NCI-H446 treated with DMSO at 0.1 percent for 48 hours (cell line): ENCODE measurements around the gene EOMES.
A peak's percentile ranks its signal among the peaks of the same experiment; 100 is the strongest.

Experiments
- DNase-seq: peaks from one replicate; lab custom pipeline; 2025; lab: John Stamatoyannopoulos, UW

The EOMES gene

DNA sequence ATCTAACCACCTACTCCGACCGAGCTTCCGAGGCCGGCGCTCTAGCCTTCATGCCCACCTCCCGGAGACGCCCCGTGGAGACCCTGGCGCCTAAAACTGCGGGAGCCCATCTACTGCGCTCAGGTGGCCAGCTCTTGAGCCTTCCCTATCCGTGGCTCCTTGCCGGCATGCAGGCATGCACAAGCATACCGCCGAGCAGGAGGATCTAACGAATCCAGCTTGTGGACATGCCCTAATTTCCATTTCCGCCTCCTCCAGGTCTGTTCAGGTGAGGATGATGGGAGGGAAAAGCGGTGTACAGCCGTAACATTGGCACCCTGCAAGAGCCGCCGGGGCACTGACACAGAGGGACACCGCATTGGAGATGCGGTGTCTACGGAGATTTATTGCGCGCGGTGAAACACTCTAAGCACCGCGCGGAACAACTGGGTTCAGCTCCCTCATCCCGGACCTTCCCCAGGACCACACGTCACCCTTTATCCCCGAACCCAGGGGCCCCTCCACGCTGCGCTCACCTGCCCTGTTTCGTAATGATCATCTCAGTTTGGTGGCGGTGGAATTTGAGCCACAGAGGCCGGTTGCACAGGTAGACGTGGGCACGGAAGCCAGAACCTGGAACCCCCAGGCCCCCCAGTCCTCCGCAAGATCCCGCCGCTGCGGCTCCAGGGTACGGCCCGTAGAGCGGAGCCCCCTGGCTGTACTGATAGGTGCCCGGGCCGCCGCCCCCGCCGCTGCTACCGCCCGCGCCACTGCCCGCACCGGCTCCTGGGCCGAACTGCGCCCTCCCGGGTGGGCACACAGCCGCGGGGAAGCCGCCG, 1.0 kb downstream of the EOMES start:
- no peak for DNase-seq

DNA sequence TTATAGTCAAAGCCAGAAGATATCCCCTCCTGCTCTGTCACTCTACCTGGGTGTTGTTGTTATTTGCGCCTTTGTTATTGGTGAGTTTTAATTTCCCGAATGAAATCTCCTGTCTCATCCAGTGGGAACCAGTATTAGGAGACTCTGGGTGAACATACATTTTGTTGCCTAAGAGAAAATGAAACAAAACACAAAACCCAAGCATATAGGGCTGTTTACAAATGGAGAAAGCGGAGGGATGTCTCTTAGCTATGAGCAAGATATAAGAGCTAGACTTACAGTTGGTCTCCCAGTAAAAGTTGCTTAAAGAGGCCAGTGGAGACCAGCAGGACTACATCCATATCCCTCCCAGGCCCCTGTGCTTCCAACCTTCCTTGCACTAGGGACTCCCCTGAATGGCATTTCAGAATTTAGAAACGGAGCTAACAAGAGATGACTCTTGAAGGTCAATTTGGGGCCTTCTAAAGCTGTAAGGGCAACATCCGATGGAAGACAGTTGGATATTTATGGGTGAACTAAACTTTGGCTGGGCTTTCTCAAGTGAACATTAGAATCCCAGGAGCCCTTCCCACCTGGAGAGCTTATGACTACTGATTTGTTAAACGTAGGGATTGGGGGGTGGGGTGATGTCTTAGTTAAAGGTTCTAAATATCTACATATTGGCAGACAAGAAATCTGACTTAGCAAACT, 2.7 kb downstream of the EOMES start:
- DNase-seq, result no peak

DNA sequence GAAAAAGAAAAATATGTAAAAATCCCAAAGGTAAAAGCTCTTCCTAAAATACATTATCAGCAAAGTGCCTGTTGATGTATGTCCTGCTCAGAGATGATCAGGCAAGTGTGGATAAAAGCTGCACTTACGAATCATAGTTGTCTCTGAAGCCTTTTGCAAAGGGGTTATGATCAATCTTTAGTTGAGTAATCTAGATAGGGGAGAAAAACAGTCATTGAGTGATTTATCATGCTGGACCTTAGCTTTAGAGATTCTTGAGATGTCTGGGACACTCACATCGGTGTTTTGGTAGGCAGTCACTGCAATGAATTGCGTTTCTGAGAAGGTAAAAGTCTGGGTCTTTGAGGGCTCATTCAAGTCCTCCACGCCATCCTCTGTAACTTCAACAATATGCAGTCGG, 3.7 kb downstream of the EOMES start:
- DNase-seq, result no peak

DNA sequence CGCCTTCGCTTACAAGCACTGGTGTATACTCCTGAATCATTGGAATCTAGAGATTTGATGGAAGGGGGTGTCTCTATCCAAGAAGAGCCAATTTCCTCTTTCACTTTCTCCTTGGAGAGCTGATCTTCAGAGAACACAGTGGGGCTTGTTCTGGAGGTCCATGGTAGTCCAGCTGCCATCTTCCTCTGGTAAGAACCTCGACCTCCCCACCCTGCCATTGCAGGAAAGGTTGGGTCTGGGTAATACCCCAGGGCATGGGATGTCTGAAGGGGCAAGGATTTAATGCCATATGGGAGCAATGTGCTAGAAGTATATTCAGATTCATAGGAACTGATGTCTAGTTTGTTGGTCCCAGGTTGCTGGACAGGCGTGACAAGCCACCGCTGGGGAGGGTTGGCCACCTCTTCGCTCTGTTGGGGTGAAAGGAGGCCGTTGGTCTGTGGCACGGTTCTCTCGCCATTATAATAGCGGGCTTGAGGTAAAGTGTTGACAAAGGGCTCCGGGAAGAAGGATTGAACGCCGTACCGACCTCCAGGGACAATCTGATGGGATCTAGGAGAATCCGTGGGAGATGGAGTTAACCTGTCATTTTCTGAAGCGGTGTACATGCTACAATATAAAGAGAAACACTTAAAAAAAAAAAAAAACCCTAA, 4.8 kb downstream of the EOMES start:
- no peak for DNase-seq

DNA sequence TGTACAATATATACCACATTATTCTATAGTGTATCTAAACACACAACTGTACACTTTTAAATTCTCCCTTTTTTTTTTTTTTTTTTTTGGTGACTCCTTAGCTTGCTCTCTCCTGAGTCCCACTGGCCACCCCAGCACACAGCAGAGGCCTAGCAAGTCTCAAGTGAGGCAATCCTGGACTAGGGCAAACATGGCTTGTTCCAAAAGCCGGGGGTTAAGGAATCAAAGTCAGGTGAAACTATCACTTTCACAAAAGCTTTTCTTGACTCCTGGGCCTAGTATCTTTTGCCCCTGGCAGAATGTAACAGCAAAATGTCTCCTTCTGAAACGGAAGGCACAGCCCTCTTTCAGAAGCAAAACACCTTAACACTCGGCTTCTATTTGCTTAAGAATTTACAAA, 5.8 kb downstream of the EOMES start:
- DNase-seq, result no peak

DNA sequence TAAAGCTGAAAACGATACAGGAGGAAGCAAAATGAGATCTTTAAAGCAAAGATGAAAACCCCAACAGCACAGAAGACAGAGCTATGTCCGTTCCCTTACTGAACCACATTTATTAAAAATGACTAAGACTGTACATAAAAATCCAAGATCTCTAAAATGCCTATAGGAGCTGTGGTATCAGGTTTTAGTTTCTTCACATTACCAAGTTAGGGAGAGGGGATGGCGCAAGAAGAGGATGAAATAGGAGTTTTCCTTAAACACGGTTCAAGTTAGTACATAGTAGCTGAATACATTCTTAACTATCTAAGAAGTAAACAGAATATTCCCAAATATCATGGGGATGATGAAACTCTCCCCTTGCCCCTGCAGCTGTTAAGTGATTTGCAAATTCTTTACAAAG, 6.3 kb downstream of the EOMES start:
- DNase-seq, result no peak

DNA sequence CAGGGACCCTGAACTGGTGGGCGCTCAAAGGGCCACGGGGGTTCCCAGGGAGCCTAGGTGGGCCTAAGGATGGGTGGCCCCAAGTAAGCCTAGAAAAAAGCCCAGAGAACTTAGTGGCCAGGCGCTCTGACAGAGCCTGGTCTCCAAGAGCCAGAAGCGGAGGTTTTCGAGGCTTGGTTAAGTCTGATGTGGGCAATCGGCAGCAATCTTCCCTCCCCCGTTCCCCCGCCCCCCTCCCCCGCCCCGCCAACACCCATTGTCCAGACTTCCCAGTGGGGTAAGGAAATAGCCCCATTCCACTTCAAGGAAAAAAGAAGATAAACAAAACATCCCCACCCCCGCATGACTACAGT, 6.7 kb downstream of the EOMES start:
- no peak for DNase-seq

DNA sequence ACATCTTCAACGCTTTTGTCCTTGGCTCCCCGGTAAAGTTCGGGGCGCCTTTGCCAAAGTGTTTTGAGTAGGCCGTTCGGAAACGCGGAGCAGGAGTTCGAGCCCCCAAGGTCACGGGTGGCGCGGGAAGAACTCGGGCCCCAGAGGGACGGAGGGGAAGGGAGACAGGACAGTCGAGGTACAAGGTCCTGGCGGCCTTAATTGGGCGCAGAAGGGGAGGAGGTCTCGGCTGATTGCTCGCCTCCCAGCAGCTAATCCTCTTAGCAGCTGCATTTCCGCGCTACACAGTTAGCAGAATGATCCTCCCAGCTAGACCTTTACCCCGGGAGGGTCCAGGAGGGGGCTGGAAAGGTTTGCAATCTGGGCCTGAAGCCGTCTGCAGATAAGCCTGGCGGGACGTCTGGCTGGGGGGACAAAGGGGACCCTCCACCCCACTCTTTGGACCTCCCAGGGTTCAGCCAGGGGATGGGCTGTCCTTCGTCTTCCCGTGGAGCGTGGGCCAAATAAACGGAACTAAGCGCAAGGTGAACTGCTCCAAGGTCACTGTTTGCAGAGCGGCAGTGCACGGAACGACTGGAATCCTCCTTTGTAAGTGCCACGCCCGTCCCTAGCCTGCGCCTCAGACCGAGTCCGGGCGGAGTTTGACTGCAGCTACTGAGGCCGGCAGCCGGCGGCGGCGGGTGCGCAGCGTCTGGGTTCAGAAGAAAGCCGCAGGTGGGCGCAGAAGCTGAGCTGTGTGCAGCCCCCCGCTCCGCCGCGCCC, 7.2 kb downstream of the EOMES start:
- no peak for DNase-seq

DNA sequence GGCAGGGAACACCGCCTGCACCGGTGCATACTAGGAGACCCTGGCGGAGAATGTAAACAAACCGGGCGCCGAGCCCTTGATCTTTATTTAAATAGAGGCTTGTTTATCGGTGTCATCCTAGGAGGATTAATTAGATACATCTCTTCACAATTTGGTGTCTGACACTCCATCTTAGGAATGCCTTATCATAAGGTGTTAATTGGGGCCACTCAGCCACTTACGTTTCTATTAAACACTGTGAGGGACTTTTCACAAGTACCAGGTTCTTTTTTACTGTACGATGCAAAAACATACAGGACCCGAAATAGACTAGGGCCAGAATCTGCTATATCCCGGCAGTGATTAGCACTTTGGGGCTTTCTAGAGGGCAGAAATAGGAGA, 8.0 kb downstream of the EOMES start:
- DNase-seq, result no peak

DNA sequence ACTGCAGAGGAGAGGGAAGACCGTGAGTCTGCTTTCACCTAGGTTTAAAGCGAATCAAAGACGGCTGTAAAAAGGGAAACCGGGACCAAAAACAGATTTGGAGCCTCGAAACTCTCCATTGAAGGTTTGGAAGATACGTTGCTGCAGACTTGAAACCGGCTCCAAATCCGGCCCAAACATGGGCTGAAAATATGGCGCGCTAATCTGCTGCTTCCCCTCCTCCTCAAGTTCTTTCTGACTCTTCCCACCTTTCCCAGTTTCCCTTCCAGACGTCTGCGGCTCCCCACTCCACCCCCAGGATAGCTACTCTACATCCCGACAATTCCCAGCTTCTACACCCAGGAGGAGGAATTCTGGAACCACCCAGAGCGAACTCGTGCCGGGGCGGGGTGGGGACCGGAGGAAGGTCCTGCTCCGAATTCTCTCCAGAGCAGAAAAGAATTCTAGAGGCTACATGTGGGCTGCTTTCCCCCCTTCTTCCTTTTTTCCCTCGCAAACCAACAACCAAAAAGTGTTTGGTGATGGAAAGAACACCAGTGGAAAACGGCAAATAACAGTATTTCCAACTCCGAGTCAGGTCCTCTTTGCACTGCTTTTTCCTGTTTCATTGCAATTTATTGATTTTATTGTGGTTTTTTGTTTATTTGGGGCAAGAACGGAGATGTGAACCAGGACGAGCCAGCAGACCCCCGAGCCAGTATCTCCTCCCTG, 8.5 kb downstream of the EOMES start:
- DNase-seq, result no peak

DNA sequence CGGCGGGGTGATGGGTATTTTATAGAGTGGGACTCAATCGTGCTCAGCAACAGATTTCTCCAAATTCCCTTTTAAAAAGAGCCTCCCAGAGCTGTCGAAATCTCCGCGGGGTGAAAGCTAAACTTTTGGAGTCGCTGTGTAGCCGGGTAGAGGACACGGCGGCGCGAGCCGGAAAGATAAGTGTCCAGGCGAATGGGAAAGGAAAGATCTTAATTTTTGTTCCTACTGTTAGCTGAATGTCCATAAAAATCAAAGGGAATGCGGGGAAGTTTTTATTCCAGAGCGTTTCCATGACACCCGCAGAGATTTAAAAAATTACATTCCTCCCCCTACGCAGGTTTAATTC, 9.1 kb downstream of the EOMES start:
- DNase-seq, result no peak

DNA sequence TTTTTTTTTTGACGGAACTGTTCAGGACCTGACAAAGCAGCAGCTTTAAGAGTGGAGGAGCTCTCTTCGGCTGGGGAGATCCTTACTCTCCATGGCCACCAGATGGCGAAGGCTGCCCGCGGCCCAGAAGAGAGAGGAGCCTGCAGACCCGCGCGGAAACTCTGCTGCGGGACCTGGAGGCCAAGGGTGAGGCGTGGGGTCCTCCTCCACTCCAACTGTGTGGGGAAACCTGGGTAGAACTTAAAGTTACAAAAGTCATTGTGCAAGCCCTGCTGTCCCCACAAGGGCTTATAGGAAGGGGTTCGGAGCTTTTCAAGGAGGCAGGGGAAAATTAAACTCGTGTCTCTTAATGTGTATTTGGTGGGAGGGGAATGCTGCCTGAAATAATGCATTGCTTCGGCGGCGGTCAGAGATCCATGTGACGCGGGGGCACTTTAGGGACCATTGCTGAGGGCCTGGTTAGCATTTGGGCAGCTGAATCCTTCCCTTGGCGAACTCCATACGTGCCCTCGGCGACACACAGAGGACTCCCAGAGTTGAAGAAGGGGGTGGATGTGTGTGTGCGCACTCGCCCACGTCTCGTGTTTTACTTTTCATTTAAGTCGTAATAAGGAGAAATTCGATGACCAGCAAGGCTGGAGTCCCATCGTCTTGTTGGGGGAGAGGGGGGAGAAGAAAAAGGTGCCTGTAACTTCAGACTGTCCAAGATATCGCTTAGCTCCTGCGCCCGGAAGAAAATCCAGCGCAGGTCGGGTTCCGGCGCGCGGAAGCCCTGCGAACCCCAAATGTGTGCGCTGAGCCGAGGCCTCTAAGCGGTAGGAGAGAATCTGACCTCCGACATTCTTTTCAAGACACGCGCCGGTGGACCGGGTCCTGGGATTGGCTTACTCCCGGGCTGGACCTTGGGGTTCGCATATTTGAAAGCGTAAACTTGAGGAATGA, 9.7 kb downstream of the EOMES start:
- peak; percentile 39 for DNase-seq

DNA sequence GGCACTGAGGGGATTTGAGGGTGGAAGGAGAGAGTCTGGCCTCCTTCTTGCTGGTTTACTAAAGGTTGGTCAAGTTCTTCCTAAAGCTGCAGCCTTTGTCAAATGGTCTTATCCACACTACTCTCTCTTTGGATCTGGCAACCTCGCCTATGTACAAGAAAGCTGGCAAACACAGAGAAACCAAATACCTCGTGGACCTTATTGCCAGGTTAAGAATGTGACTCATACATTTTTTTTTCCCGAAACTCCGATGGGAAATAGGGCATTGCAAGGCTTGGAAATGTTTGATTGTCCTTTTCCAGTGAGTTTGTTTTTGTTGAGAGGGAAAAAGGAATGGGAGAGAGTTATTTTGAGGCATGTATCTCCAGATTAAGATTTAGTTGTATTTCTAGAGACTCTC, 13.9 kb downstream of the EOMES start:
- DNase-seq, result no peak

DNA sequence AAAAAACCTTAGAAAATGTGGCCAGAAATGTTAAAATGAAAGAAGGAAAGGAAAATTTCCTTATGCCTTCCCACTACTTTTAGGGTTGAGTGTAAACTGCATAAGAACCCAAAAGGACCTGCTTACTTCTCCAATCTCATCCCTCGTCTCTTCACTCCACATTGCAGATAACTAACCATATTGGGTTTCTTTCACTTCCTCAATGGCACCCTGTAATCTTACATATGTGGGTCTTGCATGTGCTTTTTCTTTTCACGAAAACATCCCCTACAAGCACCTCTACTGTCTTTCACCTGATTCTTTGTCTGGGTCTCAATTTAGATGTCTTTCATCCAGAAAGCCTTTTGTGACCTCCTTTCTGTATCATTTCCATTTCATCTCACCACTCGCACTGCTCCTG, 23.1 kb downstream of the EOMES start:
- no peak for DNase-seq

DNA sequence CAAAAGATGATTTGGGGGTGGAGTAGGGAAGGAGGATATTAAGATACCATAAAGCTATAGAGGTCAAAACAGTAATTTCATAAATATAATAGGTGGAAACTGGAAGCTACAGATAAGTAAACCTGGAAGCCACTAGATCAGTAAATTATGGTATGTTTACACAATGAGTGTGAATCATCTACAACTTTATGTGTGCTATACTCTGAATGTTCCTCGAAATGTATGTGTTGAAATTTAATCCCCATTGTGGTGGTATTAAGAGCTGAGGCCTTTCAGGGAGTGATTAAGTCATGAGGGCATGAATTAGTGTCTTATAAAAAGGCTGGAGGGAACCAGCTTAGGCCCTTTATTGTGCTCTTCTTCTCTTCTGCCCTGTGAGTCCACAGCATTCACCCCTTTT, 25.2 kb downstream of the EOMES start:
- no peak for DNase-seq

DNA sequence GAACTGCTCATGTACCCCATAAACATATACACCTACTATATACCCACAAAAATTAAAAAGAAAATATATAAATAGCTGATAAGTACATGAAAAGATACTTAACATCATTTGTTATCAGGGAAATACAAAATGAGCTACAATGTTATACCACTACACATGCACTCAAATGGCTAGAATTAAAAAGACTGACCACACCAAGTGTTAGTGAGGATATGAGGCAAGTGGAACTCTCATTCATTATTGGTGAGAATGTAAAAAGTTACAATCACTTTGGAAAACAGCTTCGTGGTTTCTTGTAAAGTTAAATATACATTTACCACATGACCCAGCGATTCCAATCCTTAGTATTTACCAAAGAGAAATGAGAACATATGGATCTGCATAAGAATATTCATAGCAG, 26.5 kb downstream of the EOMES start:
- no peak for DNase-seq

DNA sequence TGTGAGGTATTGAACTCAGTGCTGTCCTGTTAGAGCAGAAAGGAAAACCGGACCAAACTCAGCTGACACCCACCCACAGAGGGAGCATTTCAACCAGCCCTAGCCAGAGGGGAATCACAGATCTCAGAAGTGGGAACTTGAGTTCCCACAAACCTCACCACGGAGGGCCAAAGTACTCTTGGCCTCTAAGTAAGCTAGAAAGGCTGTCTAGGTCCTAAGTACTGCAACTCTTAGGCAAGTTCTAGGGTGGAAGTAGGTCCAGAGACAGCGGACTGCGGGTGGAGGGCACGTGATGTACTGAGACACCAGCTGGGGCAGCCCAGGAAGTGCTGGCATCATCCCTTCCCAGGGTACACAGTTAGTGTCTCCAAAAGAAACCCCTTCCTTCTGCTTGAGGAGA, 34.1 kb downstream of the EOMES start:
- no peak for DNase-seq

DNA sequence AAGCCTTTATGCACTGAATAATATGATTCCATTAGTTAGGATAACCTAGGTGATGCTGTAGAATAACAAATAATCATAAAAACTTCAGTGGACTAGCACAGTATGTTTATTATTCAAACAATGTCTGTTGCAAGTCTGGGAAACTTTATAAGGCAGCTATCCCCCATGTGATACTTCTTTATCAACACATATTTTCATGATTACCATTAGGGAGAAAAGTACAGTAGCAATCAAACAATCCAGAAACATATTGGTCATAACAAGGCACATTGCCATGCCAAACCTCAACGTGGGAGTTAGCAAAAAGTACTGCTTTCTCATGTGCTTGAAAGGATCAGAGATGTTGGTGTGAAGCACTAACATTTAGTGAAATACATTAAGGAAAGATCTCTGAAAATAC, 35.5 kb downstream of the EOMES start:
- DNase-seq, result no peak

DNA sequence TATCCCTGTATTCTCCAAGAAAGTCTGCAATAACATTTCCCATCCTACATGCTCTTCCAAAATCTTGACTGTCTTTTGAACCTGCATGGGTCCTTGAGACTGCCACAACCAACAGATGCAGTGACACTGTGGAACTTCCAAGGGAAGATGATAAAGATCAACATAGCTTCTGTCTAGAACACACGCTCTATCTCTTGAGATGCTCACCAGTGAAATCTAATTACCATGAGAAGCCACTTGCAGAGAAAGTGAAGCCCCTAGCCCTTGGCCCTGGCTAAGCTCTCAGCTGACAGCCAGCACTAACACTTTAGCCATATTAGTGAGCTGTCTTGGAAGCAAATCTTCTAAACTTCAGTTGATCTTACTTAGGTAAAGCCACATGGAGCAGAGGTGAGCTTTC, 36.6 kb downstream of the EOMES start:
- DNase-seq, result no peak

DNA sequence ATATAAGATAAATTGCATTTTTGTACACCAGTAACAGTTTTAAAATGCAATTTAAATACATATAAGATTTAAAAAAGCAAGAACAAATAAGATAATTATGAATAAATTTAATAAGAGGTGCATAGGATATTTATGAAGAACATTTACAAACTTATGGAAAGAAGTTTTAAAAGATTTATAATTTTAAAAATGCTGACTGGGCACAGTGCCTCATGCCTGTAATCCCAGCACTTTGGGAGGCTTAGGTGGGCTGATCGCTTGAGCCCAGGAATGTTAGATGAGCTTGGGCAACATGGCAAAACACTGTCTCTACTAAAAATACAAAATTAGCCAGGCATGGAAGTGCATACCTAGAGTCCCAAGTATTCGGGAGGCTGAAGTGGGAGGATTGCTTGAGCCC, 37.8 kb downstream of the EOMES start:
- DNase-seq, result no peak

DNA sequence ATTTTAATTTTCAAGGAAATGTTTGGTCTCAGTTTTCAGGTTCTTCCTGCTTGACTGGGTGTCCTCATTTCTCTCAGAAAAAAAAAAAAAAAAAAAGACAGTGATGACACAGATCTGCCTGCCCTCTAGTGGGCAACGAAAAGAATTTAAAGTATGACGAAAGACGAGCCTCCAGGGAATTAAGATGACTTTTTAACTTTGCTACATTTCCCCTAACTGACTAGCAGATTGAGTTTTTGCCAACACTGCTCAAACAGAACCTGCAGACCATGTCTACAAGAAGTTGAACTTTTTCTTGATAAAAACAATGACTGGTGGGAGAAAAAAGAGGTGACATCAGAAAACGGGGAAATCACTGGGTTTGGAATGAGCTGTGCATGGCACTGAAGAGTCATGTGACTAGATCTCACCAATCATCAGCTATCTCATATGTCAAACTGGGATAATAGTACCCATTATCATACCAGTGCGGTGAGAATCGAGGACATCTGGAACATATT, 40.8 kb downstream of the EOMES start:
- peak; percentile 60 for DNase-seq
